Transverse colon (tissue), 4 donors: Measurements from ENCODE around the gene MBD2. TPM values are rescaled to one million over a fixed set of nuclear protein-coding genes. Genes with fewer than 3 reads are reported as not detected.

Experiments used
- DNase-seq: peaks from one replicate; pipeline ENCODE4 v3.0.0-alpha.2; 2019
- H3K27ac ChIP-seq, 4 donors: fragments of 200-600 bp; sonication (generic); 2 replicates each; pipeline ENCODE4 v1.5.1; 2016 to 2018; ENCODE audit warnings: inconsistent platforms in 4 of 4
- H3K27me3 ChIP-seq: fragments of 200-600 bp; sonication (generic); 2 replicates; pipeline ENCODE4 v1.5.1; 2017; ENCODE audit warnings: inconsistent platforms
- H3K36me3 ChIP-seq, 4 donors: fragments of 200-600 bp; sonication (generic); 2 replicates each; pipeline ENCODE4 v1.5.1; 2017 to 2019; ENCODE audit warnings: inconsistent platforms in 4 of 4
- H3K4me1 ChIP-seq, 4 donors: fragments of 200-600 bp; sonication (generic); 2 replicates each; pipeline ENCODE4 v1.5.1; 2017 to 2020; ENCODE audit warnings: inconsistent platforms in 4 of 4
- H3K4me3 ChIP-seq, 4 donors: fragments of 200-600 bp; sonication (generic); 1 replicate in 1 of 4; 2 replicates in 3 of 4; pipeline versions ENCODE4 v1.5.1 to v1.6.1; 2017 to 2019; ENCODE audit warnings: inconsistent platforms in 4 of 4
- H3K9me3 ChIP-seq, 2 donors: fragments of 200-600 bp; sonication (generic); 2 replicates each; pipeline ENCODE4 v1.5.1; 2017 to 2019; ENCODE audit warnings: inconsistent platforms in 2 of 2
- EP300 ChIP-seq: sonication (generic); formaldehyde crosslinking; IDR thresholded peaks from one replicate; pipeline ENCODE4 v1.6.1; 2017; ENCODE audit warnings: antibody characterized with exemption, low read depth
- POLR2A ChIP-seq: fragments of 450-650 bp; IDR thresholded peaks from one replicate; pipeline ENCODE4 v1.6.1; 2016; ENCODE audit warnings: antibody characterized with exemption, mild to moderate bottlenecking, moderate library complexity
- POLR2AphosphoS5 ChIP-seq, 3 donors: sonication (generic); formaldehyde crosslinking; IDR thresholded peaks; one replicate each; pipeline ENCODE4 v1.6.1; 2016; ENCODE audit warnings: antibody characterized with exemption in 3 of 3
- WGBS, 2 donors: methylation state at CpG; one replicate each; pipeline ENCODE4 v1.1.5; 2018; ENCODE audit warnings: low coverage in 1 of 2; 5-methylcytosine and 5-hydroxymethylcytosine counted together
- in situ Hi-C, 4 donors: fragments of 200-750 bp; cut with MboI; loops; one replicate each; pipeline versions ENCODE4 v1.15.0 to v1.15.1; 2017; ENCODE audit warnings: low sequenced_read_pairs in 3 of 4, low pct_ligation_motif_present in 1 of 4, low pct_unique_long_range_greater_than_20kb in 1 of 4
- intact Hi-C: fragments of 100-400 bp; cut with DNase I; formaldehyde crosslinking; loops from one replicate; pipeline ENCODE4 v1.15.1; 2023; ENCODE audit warnings: low total_unique reads
- total RNA-seq, 4 donors: library from RNA; depleted of rRNA; stranded (reverse); fragments of >200 nt; gene quantifications; one replicate each; pipeline ENCODE4 v1.1.0, GENCODE V29; 2016
- TF ChIP-seq, protein P1 (sequence below), 5 experiments: fragments of 200-600 bp in 3 of 5; fragments of 450-650 bp in 2 of 5; sonication (generic) in 3 of 5; IDR thresholded peaks; 1 replicate in 2 of 5; 2 replicates in 3 of 5; pipeline ENCODE4 v1.5.1; 2016 to 2017; ENCODE audit warnings: antibody characterized with exemption in 5 of 5, inconsistent platforms in 3 of 5, mild to moderate bottlenecking in 2 of 5, moderate library complexity in 1 of 5

MBD2 gene
- total RNA-seq, 4 donors from 2014 or later, result 26.9 to 62.1 (median 35.9) TPM

GRCh38 chr18:54204883-54205282, 19.6 kb downstream of the MBD2 start:
- no peak for TF ChIP-seq EP300
- TF ChIP-seq POLR2AphosphoS5 (IDR thresholded peaks at IDR 0.05), result no peak
- TF ChIP-seq, protein P1, sequence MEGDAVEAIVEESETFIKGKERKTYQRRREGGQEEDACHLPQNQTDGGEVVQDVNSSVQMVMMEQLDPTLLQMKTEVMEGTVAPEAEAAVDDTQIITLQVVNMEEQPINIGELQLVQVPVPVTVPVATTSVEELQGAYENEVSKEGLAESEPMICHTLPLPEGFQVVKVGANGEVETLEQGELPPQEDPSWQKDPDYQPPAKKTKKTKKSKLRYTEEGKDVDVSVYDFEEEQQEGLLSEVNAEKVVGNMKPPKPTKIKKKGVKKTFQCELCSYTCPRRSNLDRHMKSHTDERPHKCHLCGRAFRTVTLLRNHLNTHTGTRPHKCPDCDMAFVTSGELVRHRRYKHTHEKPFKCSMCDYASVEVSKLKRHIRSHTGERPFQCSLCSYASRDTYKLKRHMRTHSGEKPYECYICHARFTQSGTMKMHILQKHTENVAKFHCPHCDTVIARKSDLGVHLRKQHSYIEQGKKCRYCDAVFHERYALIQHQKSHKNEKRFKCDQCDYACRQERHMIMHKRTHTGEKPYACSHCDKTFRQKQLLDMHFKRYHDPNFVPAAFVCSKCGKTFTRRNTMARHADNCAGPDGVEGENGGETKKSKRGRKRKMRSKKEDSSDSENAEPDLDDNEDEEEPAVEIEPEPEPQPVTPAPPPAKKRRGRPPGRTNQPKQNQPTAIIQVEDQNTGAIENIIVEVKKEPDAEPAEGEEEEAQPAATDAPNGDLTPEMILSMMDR (IDR thresholded peaks at IDR 0.05), result no peak
- no peak for TF ChIP-seq POLR2A
- H3K36me3 ChIP-seq, result peaks cover 0 to 12% (median 6%) of the 10 kb centered on the region in 4 donors
- H3K9me3 ChIP-seq, result no peaks in the 10 kb centered on the region
- no peak overlapping the region for H3K4me3 ChIP-seq
- no peak overlapping the region for H3K27ac ChIP-seq
- no peaks in the 10 kb centered on the region for H3K27me3 ChIP-seq
- intact Hi-C loops, result no loop called here
- in situ Hi-C loops, result no loop called here
- H3K4me1 ChIP-seq, result peaks cover 5 to 26% (median 10%) of the 10 kb centered on the region in 4 donors
- 93 to 95% methylated on average over 5 of the region's 5 CpGs for whole genome bisulfite sequencing, 2 donors
- DNase-seq, result no peak

- peaks cover 0 to 12% (median 6%) of the 10 kb centered on the region in 4 donors for H3K36me3 ChIP-seq
- TF ChIP-seq POLR2AphosphoS5 (IDR thresholded peaks at IDR 0.05) (no peak), POLR2A (no peak), EP300 (no peak)
- TF ChIP-seq, protein P1 (IDR thresholded peaks at IDR 0.05), result no peak
- H3K27me3 ChIP-seq, result no peaks in the 10 kb centered on the region
- no peaks in the 10 kb centered on the region for H3K9me3 ChIP-seq
- no peak for DNase-seq
- H3K27ac ChIP-seq, result no peak overlapping the region
- in situ Hi-C loops (no loop called here), intact Hi-C loops (no loop called here)
- peaks cover 5 to 21% (median 10%) of the 10 kb centered on the region in 4 donors for H3K4me1 ChIP-seq
- H3K4me3 ChIP-seq, result no peak overlapping the region
Observed at GRCh38 chr18:54203914-54204313, 20.6 kb downstream of the MBD2 start.

DNA sequence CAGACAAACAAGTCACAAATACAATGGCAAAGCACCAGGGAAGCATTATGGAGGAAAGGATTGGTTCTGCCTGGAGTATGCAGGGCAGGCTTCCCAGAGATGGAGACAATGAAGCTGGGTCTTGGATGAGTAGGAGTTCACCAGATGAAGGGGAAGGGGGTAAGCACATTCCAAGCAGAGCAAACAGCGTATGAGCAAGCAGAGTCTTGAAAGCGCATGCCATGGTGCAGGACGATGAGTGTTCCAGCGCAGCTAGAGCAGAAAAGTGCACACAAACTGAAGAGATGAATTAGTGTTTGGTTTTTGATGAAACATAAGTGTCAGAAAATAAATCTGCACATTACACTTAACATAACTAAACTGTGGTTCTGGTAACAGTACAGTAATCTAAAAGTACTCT, 21.6 kb downstream of the MBD2 start:
- in situ Hi-C loops, result no loop called here
- DNase-seq, result no peak
- TF ChIP-seq, protein P1 (IDR thresholded peaks at IDR 0.05), result no peak
- TF ChIP-seq POLR2AphosphoS5 (IDR thresholded peaks at IDR 0.05) (no peak), EP300 (no peak), POLR2A (no peak)
- Histone ChIP-seq H3K36me3 (peaks cover 0 to 12% (median 6%) of the 10 kb centered on the region in 4 donors), H3K4me3 (no peak overlapping the region), H3K4me1 (peaks cover 5 to 21% (median 10%) of the 10 kb centered on the region in 4 donors), H3K9me3 (no peaks in the 10 kb centered on the region), H3K27ac (no peak overlapping the region), H3K27me3 (no peaks in the 10 kb centered on the region)
- intact Hi-C loops, result no loop called here
- whole genome bisulfite sequencing, 2 donors, result 89 to 94% methylated on average over 4 of the region's 4 CpGs

DNA sequence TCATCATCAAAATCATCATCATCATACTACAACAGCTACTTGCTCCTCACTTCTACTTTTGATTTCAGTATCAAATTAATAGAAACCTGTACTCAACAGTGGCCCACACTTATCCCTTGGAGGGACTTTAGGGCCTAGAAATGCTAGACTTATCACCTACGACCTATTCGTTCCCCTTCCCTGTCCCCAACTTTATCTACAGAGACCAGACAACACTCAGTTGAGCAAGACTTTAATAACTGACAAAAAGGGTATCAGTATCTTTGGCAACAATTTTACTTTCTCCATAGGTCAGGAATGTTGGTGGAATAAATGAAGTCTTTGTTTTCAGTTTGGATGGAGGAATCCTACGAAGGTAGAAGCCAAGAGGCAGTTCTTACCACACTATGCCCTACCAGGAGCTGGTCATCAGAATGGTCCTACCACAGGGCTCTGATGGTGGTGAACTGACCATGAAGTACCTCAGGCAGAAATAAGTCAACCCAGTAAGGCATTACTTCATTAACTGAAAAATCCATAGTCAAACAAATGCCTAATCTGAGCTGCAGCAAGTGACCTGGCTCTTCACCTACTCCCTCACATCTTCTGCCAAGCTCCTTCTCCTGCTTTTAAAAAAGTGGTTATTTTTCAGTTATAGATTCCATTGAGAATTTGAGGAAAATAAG, 26.6 kb downstream of the MBD2 start:
- DNase-seq, result no peak
- peaks cover 0 to 10% (median 1%) of the 10 kb centered on the region in 4 donors for H3K36me3 ChIP-seq
- H3K27ac ChIP-seq, result no peak overlapping the region
- WGBS, 2 donors, result 90 to 96% methylated on average over 2 to 3 of the region's 3 CpGs
- intact Hi-C loops, result no loop called here
- no peak overlapping the region for H3K4me3 ChIP-seq
- H3K27me3 ChIP-seq, result no peaks in the 10 kb centered on the region
- H3K4me1 ChIP-seq, result no peaks in the 10 kb centered on the region
- in situ Hi-C loops, result no loop called here
- TF ChIP-seq, protein P1 (IDR thresholded peaks at IDR 0.05), result no peak
- TF ChIP-seq POLR2A (no peak), POLR2AphosphoS5 (IDR thresholded peaks at IDR 0.05) (no peak), EP300 (no peak)
- no peaks in the 10 kb centered on the region for H3K9me3 ChIP-seq
